Spleen (tissue), 11 donors: ENCODE measurements around the gene ATP2B3. TPM values are rescaled to one million over a fixed set of nuclear protein-coding genes. Genes with fewer than 3 reads are reported as not detected.

Experiments
- DNase-seq: peaks from one replicate; pipeline ENCODE4 v3.0.0-alpha.2; 2020
- H3K27ac ChIP-seq, 8 donors: fragments of 200-600 bp; sonication (generic) in 7 of 8; 1 replicate in 4 of 8; 2 replicates in 4 of 8; pipeline versions ENCODE4 v1.5.0 to v1.8.0; 2016 to 2021; ENCODE audit warnings: inconsistent platforms in 4 of 8, mild to moderate bottlenecking in 4 of 8, moderate library complexity in 1 of 8
- H3K27me3 ChIP-seq, 7 donors: fragments of 200-600 bp; sonication (generic) in 6 of 7; replicated peaks in 1 of 7; 1 replicate in 4 of 7; 2 replicates in 3 of 7; pipeline versions ENCODE4 v1.5.0 to v1.8.0; 2016 to 2021; ENCODE audit warnings: inconsistent platforms in 3 of 7, mild to moderate bottlenecking in 1 of 7
- H3K36me3 ChIP-seq, 6 donors: fragments of 200-600 bp; sonication (generic) in 5 of 6; 1 replicate in 4 of 6; 2 replicates in 2 of 6; pipeline versions ENCODE4 v1.5.0 to v1.8.0; 2016 to 2021; ENCODE audit warnings: inconsistent platforms in 2 of 6
- H3K4me1 ChIP-seq, 6 donors: fragments of 200-600 bp; sonication (generic) in 5 of 6; 1 replicate in 3 of 6; 2 replicates in 3 of 6; pipeline versions ENCODE4 v1.5.0 to v1.8.0; 2016 to 2021; ENCODE audit warnings: inconsistent platforms in 3 of 6
- H3K4me3 ChIP-seq, 8 donors: fragments of 200-600 bp; sonication (generic) in 7 of 8; 1 replicate in 4 of 8; 2 replicates in 4 of 8; pipeline versions ENCODE4 v1.5.0 to v1.8.0; 2016 to 2021; ENCODE audit warnings: inconsistent platforms in 4 of 8, mild to moderate bottlenecking in 4 of 8, moderate library complexity in 2 of 8
- H3K9me3 ChIP-seq, 8 donors: fragments of 200-600 bp; sonication (generic) in 7 of 8; 1 replicate in 4 of 8; 2 replicates in 4 of 8; pipeline versions ENCODE4 v1.5.0 to v1.8.0; 2016 to 2021; ENCODE audit warnings: inconsistent platforms in 4 of 8
- POLR2A ChIP-seq, 3 donors: fragments of 450-650 bp; IDR thresholded peaks; one replicate each; pipeline ENCODE4 v1.5.1; 2017; ENCODE audit warnings: antibody characterized with exemption in 3 of 3, mild to moderate bottlenecking in 1 of 3
- POLR2AphosphoS5 ChIP-seq, 3 donors: sonication (generic); formaldehyde crosslinking; IDR thresholded peaks; one replicate each; pipeline ENCODE4 v1.5.1; 2017; ENCODE audit warnings: antibody characterized with exemption in 3 of 3
- WGBS, 5 donors: extraction: QIAGEN DNeasy Blood & Tissue Kit in 3 of 5; methylation state at CpG; one replicate each; pipeline versions ENCODE4 v1.1.5 to v1.1.7; 2013 to 2018; 5-methylcytosine and 5-hydroxymethylcytosine counted together
- intact Hi-C: fragments of 100-400 bp; cut with DNase I; formaldehyde crosslinking; loops from one replicate; pipeline ENCODE4 v1.15.0; 2023; ENCODE audit warnings: low total_unique reads
- polyA plus RNA-seq, 3 donors: library from polyadenylated mRNA; stranded (reverse); fragments of 200-250 nt; gene quantifications; one replicate each; pipeline ENCODE4 v1.2.1, GENCODE V29; 2013
- total RNA-seq, 7 donors: library from RNA; depleted of rRNA in 3 of 7; stranded (reverse); fragments of >200 nt in 3 of 7; fragmentation: NEBNext Ultra II Directional in 4 of 7; extraction: Animal tissue kit (Norgen Biotek cat#: 25700) in 4 of 7; gene quantifications; one replicate each; pipeline versions ENCODE4 v1.1.0 to v1.2.1, GENCODE V29; 2016 to 2021
- TF ChIP-seq, protein P1 (sequence below), 11 experiments: fragments of 200-600 bp in 7 of 11; fragments of 450-650 bp in 4 of 11; sonication (generic) in 4 of 11; IDR thresholded peaks in 8 of 11; conservative IDR thresholded peaks in 3 of 11; 1 replicate in 7 of 11; 2 replicates in 4 of 11; pipeline versions ENCODE4 v1.4.0 to v1.8.0; 2016 to 2021; ENCODE audit warnings: antibody characterized with exemption in 11 of 11, inconsistent platforms in 4 of 11, mild to moderate bottlenecking in 1 of 11
- donor health status: healthy with polysubstance abuse.
- donor health status: DM: no; HTN: no; CAD: no; lungs with moderate emphysema.
- donor health status: DM: no; HTN: no; CAD: no.
- donor health status: Bipolar disorder and iron deficiency.
- donor health status: healthy.
- donor health status: DM: no; HTN: no; CAD: no.
- donor health status: DM: yes; HTN: yes; CAD: no.

The ATP2B3 gene
- total and polyA plus RNA-seq, 10 donors = 0.07 to 0.13 TPM; not detected in 8

DNA sequence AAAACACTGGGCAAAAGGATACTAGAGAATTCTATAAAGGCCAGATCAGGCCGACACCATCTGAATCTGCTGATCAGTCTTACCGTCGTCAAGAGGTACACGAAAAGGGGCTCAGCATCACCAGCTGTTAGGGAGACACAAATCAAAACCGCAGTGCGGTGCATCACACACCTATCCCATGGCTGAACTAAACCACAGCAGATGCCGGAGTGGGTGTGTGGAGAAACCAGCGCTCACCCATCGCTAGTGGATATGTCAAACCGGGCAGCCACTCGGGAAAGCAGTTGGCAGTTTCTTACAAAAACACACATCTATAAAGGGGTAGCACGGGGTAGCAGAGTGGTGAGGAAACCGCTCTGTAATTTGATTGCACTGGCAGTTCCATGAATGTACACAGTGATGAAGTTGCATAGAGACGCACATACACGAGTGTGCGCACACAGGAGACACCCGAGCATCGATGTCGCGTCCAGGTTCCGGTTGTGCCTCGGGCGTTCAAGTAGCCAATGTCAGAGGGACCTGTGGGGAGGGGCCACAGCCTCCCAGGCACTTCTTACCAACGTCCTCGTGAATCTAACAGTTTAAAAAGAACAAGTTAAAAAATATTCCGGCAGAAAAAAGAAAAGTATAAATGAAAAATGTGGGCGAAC lies 104.6 kb downstream of the ATP2B3 start:
- Histone ChIP-seq H3K4me1 (no peaks in the 10 kb centered on the region), H3K27me3 (peaks cover 0 to 36% (median 3%) of the 10 kb centered on the region in 7 donors), H3K27ac (no peak overlapping the region), H3K9me3 (no peaks in the 10 kb centered on the region), H3K36me3 (no peaks in the 10 kb centered on the region), H3K4me3 (no peak overlapping the region)
- TF ChIP-seq, protein P1, sequence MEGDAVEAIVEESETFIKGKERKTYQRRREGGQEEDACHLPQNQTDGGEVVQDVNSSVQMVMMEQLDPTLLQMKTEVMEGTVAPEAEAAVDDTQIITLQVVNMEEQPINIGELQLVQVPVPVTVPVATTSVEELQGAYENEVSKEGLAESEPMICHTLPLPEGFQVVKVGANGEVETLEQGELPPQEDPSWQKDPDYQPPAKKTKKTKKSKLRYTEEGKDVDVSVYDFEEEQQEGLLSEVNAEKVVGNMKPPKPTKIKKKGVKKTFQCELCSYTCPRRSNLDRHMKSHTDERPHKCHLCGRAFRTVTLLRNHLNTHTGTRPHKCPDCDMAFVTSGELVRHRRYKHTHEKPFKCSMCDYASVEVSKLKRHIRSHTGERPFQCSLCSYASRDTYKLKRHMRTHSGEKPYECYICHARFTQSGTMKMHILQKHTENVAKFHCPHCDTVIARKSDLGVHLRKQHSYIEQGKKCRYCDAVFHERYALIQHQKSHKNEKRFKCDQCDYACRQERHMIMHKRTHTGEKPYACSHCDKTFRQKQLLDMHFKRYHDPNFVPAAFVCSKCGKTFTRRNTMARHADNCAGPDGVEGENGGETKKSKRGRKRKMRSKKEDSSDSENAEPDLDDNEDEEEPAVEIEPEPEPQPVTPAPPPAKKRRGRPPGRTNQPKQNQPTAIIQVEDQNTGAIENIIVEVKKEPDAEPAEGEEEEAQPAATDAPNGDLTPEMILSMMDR (IDR thresholded peaks at IDR 0.05 in 8 of 11, conservative IDR thresholded peaks at IDR 0.05 in 3 of 11) = no peak
- TF ChIP-seq POLR2A (IDR thresholded peaks at IDR 0.05) = no peak
- no peak for TF ChIP-seq POLR2AphosphoS5 (IDR thresholded peaks at IDR 0.05)
- peak; percentile 15 for DNase-seq
- 90 to 95% (median 91%) methylated on average over 21 to 27 of the region's 27 CpGs for WGBS, 5 donors
- intact Hi-C loops = no loop called here

DNA sequence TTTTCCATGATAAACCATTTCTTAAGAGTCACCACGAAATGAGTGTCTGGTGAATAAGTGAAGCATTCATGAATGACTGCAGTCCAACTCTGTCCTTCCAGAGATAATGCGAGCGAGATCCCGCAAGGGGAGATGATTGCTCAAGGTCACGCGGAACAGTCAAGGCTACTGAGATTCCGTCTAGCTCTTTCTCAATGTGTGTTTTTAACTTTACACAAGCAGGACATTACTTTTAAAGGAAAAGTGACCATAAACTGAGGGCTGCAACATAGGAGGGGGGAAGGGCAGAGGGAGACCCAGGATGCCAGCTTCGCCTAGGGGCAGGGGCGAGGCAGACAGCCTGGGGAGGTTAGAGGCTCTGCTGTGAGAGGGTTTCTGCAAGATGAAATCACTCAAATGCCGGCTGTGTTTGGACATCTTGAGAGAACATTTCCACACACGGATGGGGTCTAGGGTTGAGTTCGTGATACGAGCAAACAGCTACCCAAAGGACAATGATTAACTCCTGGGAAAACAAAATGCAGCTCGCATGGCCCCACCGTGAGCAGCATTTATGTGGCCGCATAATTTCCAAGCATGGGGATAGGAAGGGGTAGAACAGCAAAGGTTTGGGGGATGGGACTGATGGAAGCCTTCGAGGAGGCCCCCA lies 105.3 kb downstream of the ATP2B3 start:
- Histone ChIP-seq H3K9me3 (no peaks in the 10 kb centered on the region), H3K4me1 (no peaks in the 10 kb centered on the region), H3K27ac (no peak overlapping the region), H3K4me3 (no peak overlapping the region), H3K36me3 (no peaks in the 10 kb centered on the region), H3K27me3 (peaks cover 0 to 37% (median 3%) of the 10 kb centered on the region in 7 donors)
- no peak for TF ChIP-seq POLR2AphosphoS5 (IDR thresholded peaks at IDR 0.05)
- TF ChIP-seq POLR2A (IDR thresholded peaks at IDR 0.05) = no peak
- TF ChIP-seq, protein P1 (IDR thresholded peaks at IDR 0.05 in 8 of 11, conservative IDR thresholded peaks at IDR 0.05 in 3 of 11) = no peak
- DNase-seq = no peak
- intact Hi-C loops = no loop called here
- WGBS, 5 donors = 71 to 82% (median 76%) methylated on average over 14 to 17 of the region's 17 CpGs

DNA sequence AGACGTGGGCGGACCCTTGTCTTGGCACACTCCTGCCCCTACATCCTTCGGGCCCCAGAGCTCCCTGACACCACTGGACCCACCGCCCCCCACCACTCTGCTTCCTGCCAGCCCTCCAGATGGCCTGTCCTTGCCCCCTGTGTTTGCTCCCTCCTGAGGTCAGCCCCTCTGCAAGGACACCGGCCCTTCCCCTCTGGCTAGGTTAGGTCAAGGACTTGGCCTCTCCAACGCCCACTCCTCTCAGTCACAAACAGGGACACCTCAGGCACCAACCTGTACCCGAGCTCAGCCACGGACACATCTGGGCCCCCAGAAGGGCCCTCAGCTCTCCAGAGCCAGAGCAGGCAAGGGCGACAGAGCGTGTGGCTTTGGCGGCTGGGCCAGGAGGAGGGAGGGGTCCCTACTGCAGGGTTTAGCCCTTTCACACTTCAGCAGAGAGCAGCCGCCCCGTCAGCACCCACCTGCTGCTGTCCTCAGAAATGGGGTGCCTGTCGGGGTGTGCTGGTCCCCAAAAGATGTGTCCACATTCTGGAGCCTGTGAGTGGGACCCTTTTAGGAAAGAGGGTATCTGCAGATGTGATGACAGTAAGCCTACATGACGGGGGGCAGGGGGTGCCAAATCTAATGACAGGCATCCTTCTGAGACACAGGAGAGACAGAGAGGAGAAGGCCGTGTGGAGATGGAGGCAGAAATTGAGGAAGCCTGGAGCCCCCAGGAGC lies 106.0 kb downstream of the ATP2B3 start:
- Histone ChIP-seq H3K27me3 (peaks cover 0 to 38% (median 3%) of the 10 kb centered on the region in 7 donors), H3K4me1 (no peaks in the 10 kb centered on the region), H3K27ac (no peak overlapping the region), H3K36me3 (no peaks in the 10 kb centered on the region), H3K9me3 (no peaks in the 10 kb centered on the region), H3K4me3 (no peak overlapping the region)
- intact Hi-C loops = no loop called here
- 72 to 86% (median 75%) methylated on average over 5 to 16 of the region's 16 CpGs for WGBS, 5 donors
- TF ChIP-seq POLR2A (IDR thresholded peaks at IDR 0.05) (no peak), POLR2AphosphoS5 (IDR thresholded peaks at IDR 0.05) (no peak)
- TF ChIP-seq, protein P1 (IDR thresholded peaks at IDR 0.05 in 8 of 11, conservative IDR thresholded peaks at IDR 0.05 in 3 of 11) = no peak
- peak; percentile 56 for DNase-seq
